GM21447 (cell line): ENCODE data around the gene ATAD5.

ENCODE experiments used
- ATAC-seq: cut with Tn5 transposase; IDR thresholded peaks from one replicate; pipeline ENCODE4 v1.9.1; 2021; ENCODE audit not compliant: unreplicated experiment

Gene ATAD5

GRCh38 chr17:30939051-30939689 is 107.4 kb downstream of the ATAD5 start:
- ATAC-seq = no peak

GRCh38 chr17:30942308-30943079 is 110.7 kb downstream of the ATAD5 start:
- ATAC-seq = no peak
